HG02588 (cell line): Measurements from ENCODE around the gene MUC20.

Experiments
- ATAC-seq: cut with Tn5 transposase; IDR thresholded peaks from one replicate; pipeline ENCODE4 v1.9.1; 2021; ENCODE audit warnings: mild to moderate bottlenecking, moderate library complexity; ENCODE audit not compliant: unreplicated experiment

MUC20 gene

DNA sequence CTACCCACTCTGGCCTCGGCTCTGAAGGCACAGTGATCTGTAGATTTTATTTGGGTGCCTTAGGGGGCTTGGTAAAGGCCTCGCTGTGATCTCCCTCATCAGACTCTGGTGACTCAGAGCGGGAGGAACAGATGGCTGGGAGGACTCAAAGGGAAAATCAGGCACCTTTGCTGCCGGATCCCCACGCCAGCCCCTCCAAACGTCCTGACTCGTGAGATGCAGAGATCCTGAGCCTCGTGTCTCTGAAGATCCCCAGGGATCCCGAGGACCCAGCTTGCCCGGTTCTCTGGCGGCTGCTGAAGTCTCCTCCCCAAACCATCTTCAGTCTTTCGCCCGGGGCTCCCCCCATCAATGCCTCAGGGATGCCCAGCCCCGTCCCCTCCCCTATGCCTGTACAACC is 32.8 kb downstream of the MUC20 start:
- no peak for ATAC-seq

DNA sequence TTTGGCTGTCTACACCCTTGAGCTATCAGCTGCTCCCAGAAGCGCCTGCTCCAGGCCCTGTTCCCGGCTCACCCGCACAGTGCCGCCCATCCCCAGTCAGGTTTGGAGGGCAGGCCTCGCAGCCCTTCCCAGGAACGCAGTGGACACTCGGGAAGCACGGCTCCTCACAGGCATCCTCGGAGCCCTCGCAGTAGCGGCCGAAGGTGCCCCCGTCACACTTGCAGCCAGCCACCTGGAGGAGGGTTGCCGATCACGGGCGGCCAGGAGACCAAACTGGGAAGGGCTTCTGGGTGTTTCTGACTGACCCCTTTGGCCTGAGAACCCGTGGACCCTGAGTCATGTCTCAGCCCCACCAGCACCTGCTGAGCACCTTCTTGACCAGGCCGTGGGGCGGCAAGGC is 33.4 kb downstream of the MUC20 start:
- no peak for ATAC-seq

GRCh38 chr3:195754906-195755305 is 34.1 kb downstream of the MUC20 start:
- no peak for ATAC-seq

- ATAC-seq: no peak
These were observed 34.6 kb downstream of the MUC20 start for GRCh38 chr3:195755391-195755790.

DNA sequence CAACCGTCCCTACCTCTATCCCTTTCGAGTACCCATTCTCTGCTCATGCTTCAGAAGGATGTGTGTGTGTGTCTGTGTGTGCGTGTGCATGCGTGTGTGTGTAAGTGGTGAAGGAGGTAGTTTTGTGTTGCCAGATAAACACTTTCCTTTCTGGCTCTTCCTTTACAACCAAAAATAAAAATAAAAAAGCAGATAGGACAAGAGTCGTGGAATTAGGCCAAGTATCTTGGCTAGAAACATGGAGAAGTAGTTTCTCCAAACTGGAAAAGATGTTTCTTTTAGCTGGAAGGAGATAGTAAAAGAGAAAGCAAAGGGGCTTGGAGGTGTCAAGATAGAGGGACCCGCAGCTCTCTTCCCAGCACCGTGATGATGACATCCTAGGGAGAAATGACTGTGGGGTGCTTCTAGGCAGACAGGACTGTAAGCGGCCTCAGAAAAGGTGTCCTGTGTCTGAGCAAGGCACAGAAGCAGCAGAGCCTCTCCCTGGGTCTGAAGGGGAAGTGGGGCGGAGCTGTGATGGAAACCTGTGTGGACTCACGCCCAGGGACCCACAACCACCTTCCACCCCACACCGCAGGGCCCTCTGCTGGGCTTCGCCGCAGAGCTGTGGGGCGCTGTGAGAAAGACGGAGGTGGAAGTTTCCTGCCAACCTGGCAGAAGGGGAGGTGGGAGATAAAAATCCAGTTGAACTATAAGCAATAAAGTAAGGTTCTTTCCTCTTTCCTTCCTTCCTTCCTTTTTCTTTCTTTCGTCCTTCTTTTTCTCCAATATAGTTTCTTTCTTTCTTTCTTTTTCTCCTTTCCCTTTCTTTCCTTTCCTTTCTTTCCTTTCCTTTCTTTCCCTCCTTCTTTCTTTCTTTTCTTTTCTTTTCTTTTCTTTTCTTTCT is 35.3 kb downstream of the MUC20 start:
- ATAC-seq: no peak

- ATAC-seq: no peak
These were observed 36.6 kb downstream of the MUC20 start for GRCh38 chr3:195757438-195757770.

DNA sequence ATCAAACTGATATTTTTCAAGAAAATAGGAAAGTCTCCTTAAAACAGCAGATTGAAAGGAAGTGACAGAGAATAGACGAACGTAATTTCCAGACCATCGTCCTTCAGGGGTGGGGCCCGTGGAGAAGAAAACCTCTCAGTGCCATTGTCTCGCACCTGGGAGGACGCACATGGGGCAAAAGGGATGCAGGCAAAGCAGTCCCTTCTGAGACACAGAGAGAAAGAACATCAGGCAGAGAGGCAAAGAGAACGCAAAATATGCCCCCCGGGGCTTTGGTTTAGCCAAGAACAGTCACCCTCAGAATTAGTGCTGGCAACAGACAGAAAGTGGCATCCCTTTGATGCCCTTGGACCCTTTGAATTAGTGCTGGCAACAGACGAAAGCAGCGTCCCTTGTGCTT is 37.0 kb downstream of the MUC20 start:
- ATAC-seq: no peak

DNA sequence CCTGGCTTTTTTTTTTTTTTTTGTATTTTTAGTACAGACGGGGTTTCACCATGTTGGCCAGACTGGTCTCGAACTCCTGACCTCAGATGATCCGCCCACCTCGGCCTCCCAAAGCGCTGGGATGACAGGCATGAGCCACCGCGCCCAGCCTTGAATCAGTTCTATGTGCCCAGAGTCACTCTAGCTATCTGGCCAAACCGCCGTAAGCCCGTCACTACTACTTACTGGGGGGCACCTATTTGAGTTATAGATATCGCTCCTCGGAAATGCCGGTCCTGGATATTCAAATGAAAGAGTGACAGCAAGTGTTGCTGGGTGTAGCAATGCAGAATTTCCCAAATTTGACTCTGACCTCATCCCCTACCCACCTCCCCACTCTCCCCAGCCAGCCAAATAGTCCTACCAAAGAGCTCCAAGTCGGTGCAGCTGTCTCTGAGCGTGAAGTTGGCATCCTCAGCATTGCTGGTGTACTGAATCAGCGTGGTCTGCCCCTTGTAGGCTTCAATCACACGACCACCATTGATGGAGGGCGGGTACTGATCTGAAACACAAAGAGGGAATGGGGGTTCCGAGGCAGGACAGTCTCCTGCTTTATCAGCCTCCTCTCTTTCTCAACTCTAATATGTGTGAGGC is 38.1 kb downstream of the MUC20 start:
- ATAC-seq: no peak

- ATAC-seq: no peak
These were observed 39.8 kb downstream of the MUC20 start for GRCh38 chr3:195760345-195761122.

DNA sequence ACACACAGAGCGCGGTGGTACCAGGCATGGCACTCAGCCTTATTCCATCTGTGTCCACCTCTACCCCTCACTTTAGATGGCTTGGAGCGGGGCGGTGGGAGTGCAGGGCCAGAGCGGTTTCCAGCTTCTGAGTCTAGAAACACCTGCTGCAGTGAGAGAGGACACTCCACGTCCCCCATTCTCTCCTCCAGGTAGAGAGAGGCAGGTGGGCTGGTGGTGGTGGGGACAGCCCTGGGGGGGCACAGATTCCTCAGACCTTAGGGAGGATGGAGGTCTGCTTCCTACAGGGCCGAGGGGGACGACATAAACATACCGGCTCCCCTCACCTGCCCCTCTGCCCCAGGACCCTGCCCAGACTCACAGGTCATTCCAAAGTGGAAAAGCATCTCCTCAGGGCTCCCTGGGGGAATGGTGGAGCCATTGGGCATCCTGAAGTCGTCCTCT is 40.4 kb downstream of the MUC20 start:
- ATAC-seq: no peak

GRCh38 chr3:195761567-195762248 is 40.9 kb downstream of the MUC20 start:
- no peak for ATAC-seq

- no peak for ATAC-seq
These were observed 41.4 kb downstream of the MUC20 start for GRCh38 chr3:195762249-195762585.

DNA sequence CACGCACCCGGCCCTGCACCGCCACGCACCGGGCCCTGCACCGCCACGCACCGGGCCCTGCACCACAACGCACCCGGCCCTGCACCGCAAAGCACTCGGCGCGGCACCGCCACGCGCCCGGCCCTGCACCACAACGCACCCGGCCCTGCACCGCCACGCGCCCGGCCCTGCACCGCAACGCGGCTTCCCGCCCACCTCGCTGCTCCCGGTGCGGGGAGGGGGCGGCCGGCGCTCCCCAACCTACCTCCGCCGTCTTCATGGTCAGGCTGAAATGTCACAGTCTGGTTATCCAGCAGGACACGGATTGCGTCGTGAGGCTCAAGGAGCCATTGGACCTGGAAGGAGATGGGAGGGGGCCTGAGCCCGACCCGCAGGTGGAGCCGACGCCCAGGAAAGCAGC is 41.8 kb downstream of the MUC20 start:
- no peak for ATAC-seq

- no peak for ATAC-seq
These were observed 42.5 kb downstream of the MUC20 start for GRCh38 chr3:195763076-195763830.

- no peak for ATAC-seq
These were observed 43.4 kb downstream of the MUC20 start for GRCh38 chr3:195763843-195764825.

- ATAC-seq: no peak
These were observed 44.4 kb downstream of the MUC20 start for GRCh38 chr3:195764961-195765706.

DNA sequence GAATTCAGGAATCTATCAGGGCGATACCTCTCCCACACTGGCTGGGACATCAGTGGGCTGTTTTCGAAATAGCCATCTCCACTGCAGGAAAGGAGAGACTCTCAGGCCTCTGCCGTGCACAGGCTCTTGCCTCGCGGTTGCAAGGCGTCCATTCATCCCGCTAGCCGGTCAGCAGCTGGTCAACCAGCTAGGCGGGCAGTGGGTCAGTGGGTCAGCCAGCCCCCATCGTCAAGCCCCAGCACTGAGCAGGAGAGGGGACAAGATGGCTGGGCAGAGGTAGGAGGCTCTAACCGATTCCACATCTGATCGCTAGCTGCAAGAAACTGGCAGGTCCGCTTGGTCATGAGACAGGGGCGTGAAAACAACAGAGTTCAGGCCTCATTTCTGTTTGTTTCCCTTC is 45.9 kb downstream of the MUC20 start:
- ATAC-seq: no peak

- no peak for ATAC-seq
These were observed 47.0 kb downstream of the MUC20 start for GRCh38 chr3:195767792-195768191.

DNA sequence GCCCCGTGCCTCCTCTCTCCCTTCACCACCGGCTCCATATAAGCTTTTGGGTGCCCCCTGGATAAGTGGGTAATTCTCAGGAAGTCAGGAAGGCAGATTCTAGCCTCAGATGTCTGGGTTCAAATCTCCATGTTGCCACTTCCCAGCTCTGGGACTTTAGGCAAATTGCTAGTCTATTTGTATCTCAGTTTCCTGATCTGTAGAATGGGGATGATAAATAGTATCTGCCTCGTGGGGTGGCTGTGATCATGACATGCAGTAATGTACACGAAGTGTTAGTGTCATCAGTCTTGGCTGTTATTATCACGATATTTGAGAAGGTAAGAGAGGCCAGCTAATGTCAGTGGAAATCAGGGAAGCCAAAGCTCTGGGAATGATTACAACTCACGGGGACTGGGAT is 47.6 kb downstream of the MUC20 start:
- no peak for ATAC-seq
